Measurements from ENCODE around the gene C4orf50. TPM values are rescaled to one million over a fixed set of nuclear protein-coding genes. Genes with fewer than 3 reads are reported as not detected.

Gene C4orf50
- polyA plus RNA-seq, 3 donors: not detected

- Histone ChIP-seq H3K9me3 (replicated peaks in 1 of 2; ENCODE audit: control insufficient read depth in 1 of 2, insufficient read depth in 1 of 2, low read length in 2 of 2) (peaks cover 7 to 24% of the 10 kb centered on the region in 2 donors), H3K79me2 (ENCODE audit: insufficient read depth, low read length) (no peaks in the 10 kb centered on the region), H3K4me1 (ENCODE audit: control insufficient read depth in 1 of 2, insufficient read depth in 2 of 2, low read length in 2 of 2) (no peaks in the 10 kb centered on the region), H3K27ac (ENCODE audit: low read depth in 1 of 2, low read length in 2 of 2) (no peak overlapping the region), H2AFZ (ENCODE audit: insufficient read depth, low read depth, low read length, poor library complexity, severe bottlenecking) (no peak overlapping the region), H3K36me3 (replicated peaks in 1 of 2; ENCODE audit: control insufficient read depth in 1 of 2, insufficient read depth in 2 of 2, low read length in 2 of 2) (no peaks in the 10 kb centered on the region), H3K9ac (ENCODE audit: insufficient read depth, low read length, poor library complexity, severe bottlenecking) (no peak overlapping the region), H3K4me2 (replicated peaks; ENCODE audit: extremely low read depth, low read length, poor library complexity, severe bottlenecking) (no peak overlapping the region), H4K20me1 (ENCODE audit: insufficient read depth, low read length) (no peaks in the 10 kb centered on the region), H3K4me3 (replicated peaks in 1 of 3; ENCODE audit: low read depth in 2 of 3, low read length in 3 of 3) (no peak overlapping the region), H3K27me3 (ENCODE audit: control insufficient read depth in 2 of 2, insufficient read depth in 2 of 2, low read length in 2 of 2) (peaks cover 30 to 55% of the 10 kb centered on the region in 2 donors)
- DNase-seq: no peak
- Mint-ChIP-seq H3K4me1 (no peaks in the 10 kb centered on the region), H3K36me3 (no peaks in the 10 kb centered on the region), H3K27ac (no peak overlapping the region), H3K9me3 (peaks cover 0 to 20% (median 8%) of the 10 kb centered on the region in 7 donors), H3K4me3 (peak overlapping the region in 1 of 2 donors; percentile 62), H3K27me3 (ENCODE audit: low read depth in 3 of 3) (peaks cover 50 to 72% (median 61%) of the 10 kb centered on the region in 3 donors)
- no peak for TF ChIP-seq CTCF (IDR thresholded peaks at IDR 0.05)
- intact Hi-C loops (cut with micrococcal nuclease): no loop called here
- WGBS (ENCODE audit: insufficient coverage): 63% methylated on average over 3 of the region's 7 CpGs
Observed at GRCh38 chr4:5894266-5894665, 124.0 kb downstream of the C4orf50 start.

GRCh38 chr4:5893591-5893990, 124.6 kb downstream of the C4orf50 start:
- Mint-ChIP-seq H3K4me1 (no peaks in the 10 kb centered on the region), H3K9me3 (peaks cover 0 to 22% (median 8%) of the 10 kb centered on the region in 7 donors), H3K36me3 (no peaks in the 10 kb centered on the region), H3K27ac (peak overlapping the region in 1 of 7 donors; percentile 41), H3K4me3 (peak overlapping the region in 1 of 2 donors; percentile 69), H3K27me3 (ENCODE audit: low read depth in 3 of 3) (peaks cover 57 to 77% (median 68%) of the 10 kb centered on the region in 3 donors)
- DNase-seq: no peak
- WGBS (ENCODE audit: insufficient coverage): 79% methylated on average over 8 of the region's 8 CpGs
- no peak for TF ChIP-seq CTCF (IDR thresholded peaks at IDR 0.05)
- no peak overlapping the region for H3K27ac ChIP-seq (ENCODE audit: low read depth in 1 of 2, low read length in 2 of 2)
- intact Hi-C loops (cut with micrococcal nuclease): no loop called here
- peaks cover 36 to 62% of the 10 kb centered on the region in 2 donors for H3K27me3 ChIP-seq (ENCODE audit: control insufficient read depth in 2 of 2, insufficient read depth in 2 of 2, low read length in 2 of 2)
- no peaks in the 10 kb centered on the region for H3K4me1 ChIP-seq (ENCODE audit: control insufficient read depth in 1 of 2, insufficient read depth in 2 of 2, low read length in 2 of 2)
- H3K36me3 ChIP-seq (replicated peaks in 1 of 2; ENCODE audit: control insufficient read depth in 1 of 2, insufficient read depth in 2 of 2, low read length in 2 of 2): no peaks in the 10 kb centered on the region
- H3K4me2 ChIP-seq (replicated peaks; ENCODE audit: extremely low read depth, low read length, poor library complexity, severe bottlenecking): no peak overlapping the region
- no peak overlapping the region for H3K9ac ChIP-seq (ENCODE audit: insufficient read depth, low read length, poor library complexity, severe bottlenecking)
- no peaks in the 10 kb centered on the region for H3K79me2 ChIP-seq (ENCODE audit: insufficient read depth, low read length)
- H2AFZ ChIP-seq (ENCODE audit: insufficient read depth, low read depth, low read length, poor library complexity, severe bottlenecking): no peak overlapping the region
- H3K4me3 ChIP-seq (replicated peaks in 1 of 3; ENCODE audit: low read depth in 2 of 3, low read length in 3 of 3): no peak overlapping the region
- H3K9me3 ChIP-seq (replicated peaks in 1 of 2; ENCODE audit: control insufficient read depth in 1 of 2, insufficient read depth in 1 of 2, low read length in 2 of 2): peaks cover 7 to 24% of the 10 kb centered on the region in 2 donors
- H4K20me1 ChIP-seq (ENCODE audit: insufficient read depth, low read length): no peaks in the 10 kb centered on the region
